ENCODE results near the gene DSP. TPM values are rescaled to one million over a fixed set of nuclear protein-coding genes. Genes with fewer than 3 reads are reported as not detected.
A peak's percentile ranks its signal among the peaks of the same experiment; 100 is the strongest.

Gene DSP, protein sequence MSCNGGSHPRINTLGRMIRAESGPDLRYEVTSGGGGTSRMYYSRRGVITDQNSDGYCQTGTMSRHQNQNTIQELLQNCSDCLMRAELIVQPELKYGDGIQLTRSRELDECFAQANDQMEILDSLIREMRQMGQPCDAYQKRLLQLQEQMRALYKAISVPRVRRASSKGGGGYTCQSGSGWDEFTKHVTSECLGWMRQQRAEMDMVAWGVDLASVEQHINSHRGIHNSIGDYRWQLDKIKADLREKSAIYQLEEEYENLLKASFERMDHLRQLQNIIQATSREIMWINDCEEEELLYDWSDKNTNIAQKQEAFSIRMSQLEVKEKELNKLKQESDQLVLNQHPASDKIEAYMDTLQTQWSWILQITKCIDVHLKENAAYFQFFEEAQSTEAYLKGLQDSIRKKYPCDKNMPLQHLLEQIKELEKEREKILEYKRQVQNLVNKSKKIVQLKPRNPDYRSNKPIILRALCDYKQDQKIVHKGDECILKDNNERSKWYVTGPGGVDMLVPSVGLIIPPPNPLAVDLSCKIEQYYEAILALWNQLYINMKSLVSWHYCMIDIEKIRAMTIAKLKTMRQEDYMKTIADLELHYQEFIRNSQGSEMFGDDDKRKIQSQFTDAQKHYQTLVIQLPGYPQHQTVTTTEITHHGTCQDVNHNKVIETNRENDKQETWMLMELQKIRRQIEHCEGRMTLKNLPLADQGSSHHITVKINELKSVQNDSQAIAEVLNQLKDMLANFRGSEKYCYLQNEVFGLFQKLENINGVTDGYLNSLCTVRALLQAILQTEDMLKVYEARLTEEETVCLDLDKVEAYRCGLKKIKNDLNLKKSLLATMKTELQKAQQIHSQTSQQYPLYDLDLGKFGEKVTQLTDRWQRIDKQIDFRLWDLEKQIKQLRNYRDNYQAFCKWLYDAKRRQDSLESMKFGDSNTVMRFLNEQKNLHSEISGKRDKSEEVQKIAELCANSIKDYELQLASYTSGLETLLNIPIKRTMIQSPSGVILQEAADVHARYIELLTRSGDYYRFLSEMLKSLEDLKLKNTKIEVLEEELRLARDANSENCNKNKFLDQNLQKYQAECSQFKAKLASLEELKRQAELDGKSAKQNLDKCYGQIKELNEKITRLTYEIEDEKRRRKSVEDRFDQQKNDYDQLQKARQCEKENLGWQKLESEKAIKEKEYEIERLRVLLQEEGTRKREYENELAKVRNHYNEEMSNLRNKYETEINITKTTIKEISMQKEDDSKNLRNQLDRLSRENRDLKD (N-terminal part only)
- total RNA-seq, result 47.4 and 80.1 TPM in 2 replicates

GRCh38 chr6:7541175-7542064 lies at the start of gene DSP:
Gene DSP (plus strand): TSS chr6:7541671. CDS start chr6:7541916, 245 bp downstream.
- H3K4me3 ChIP-seq (ENCODE audit: low read depth, low read length), result peak within 1 kb of the TSS; percentile 90
- TF ChIP-seq, protein P1, sequence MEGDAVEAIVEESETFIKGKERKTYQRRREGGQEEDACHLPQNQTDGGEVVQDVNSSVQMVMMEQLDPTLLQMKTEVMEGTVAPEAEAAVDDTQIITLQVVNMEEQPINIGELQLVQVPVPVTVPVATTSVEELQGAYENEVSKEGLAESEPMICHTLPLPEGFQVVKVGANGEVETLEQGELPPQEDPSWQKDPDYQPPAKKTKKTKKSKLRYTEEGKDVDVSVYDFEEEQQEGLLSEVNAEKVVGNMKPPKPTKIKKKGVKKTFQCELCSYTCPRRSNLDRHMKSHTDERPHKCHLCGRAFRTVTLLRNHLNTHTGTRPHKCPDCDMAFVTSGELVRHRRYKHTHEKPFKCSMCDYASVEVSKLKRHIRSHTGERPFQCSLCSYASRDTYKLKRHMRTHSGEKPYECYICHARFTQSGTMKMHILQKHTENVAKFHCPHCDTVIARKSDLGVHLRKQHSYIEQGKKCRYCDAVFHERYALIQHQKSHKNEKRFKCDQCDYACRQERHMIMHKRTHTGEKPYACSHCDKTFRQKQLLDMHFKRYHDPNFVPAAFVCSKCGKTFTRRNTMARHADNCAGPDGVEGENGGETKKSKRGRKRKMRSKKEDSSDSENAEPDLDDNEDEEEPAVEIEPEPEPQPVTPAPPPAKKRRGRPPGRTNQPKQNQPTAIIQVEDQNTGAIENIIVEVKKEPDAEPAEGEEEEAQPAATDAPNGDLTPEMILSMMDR (conservative IDR thresholded peaks at IDR 0.05; ENCODE audit: low read depth, low read length), result no peak
- no peak for DNase-seq (ENCODE audit: low read depth)

GRCh38 chr6:7493866-7494265 lies 47.6 kb upstream of the DSP start:
- TF ChIP-seq, protein P1 (conservative IDR thresholded peaks at IDR 0.05; ENCODE audit: low read depth, low read length), result no peak
- DNase-seq (ENCODE audit: low read depth), result no peak
- H3K4me3 ChIP-seq (ENCODE audit: low read depth, low read length), result no peak overlapping the region

DNA sequence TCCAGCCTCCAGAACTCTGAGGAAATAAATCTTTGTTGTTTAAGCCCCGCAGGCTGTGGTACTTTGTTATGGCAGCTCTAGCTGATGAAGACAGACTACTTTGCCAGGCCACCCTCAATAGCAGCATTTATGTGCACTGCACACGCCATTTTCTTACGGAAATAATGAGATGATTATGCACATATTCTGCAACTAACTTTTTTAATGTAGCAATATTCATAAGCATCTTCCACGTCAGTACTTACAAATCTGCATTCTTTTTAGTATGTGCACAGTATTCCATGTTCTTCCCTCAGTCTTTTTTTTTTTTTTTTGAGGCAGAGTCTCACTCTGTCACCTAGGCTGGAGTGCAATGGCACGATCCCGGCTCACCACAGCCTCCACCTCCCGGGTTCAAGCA lies 46.8 kb upstream of the DSP start:
- DNase-seq (ENCODE audit: low read depth), result no peak
- TF ChIP-seq, protein P1 (conservative IDR thresholded peaks at IDR 0.05; ENCODE audit: low read depth, low read length), result no peak
- no peak overlapping the region for H3K4me3 ChIP-seq (ENCODE audit: low read depth, low read length)

DNA sequence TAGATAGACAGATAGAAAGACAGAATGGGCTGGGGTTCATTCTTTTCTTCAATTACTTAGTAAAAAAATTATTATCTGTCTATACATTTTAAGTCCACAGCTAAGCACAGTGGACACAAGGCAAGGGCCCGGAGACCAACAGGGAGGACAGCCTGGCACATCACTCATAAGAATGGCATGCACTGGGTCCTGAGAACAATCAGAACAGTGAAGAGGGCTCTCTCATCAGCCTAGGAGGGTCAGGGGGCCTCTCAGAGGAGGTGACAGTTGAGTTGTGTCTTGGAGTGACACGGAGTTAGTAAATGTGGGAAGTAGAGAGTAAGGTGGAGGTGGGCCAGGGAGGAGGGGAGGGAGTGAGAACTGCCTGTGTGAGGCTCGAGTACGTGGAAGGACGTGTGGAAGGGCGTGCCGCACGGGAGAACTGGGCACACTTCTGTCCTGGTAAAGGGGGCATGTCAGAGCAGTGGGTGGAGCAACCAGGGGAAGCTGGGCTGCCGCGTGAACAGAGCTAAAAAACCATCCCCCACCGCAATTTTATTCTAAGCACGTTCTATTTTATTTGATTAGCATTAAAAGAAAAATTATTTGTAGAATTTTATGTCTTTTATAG lies 45.1 kb upstream of the DSP start:
- no peak for DNase-seq (ENCODE audit: low read depth)
- no peak overlapping the region for H3K4me3 ChIP-seq (ENCODE audit: low read depth, low read length)
- TF ChIP-seq, protein P1 (conservative IDR thresholded peaks at IDR 0.05; ENCODE audit: low read depth, low read length), result no peak

- H3K4me3 ChIP-seq (ENCODE audit: low read depth, low read length), result no peak overlapping the region
- no peak for DNase-seq (ENCODE audit: low read depth)
- TF ChIP-seq, protein P1 (conservative IDR thresholded peaks at IDR 0.05; ENCODE audit: low read depth, low read length), result no peak
Measured at GRCh38 chr6:7500752-7501282, 40.7 kb upstream of the DSP start.

Measured in epithelial cell of proximal tubule (primary cell).